PFSK-1 (cell line): ENCODE results near the gene SEMA4D.

Source experiments
- FOXP2 ChIP-seq: optimal IDR thresholded peaks from 2 replicates; pipeline ENCODE3; 2011; ENCODE audit warnings: borderline replicate concordance, control low read depth, inconsistent platforms; ENCODE audit not compliant: insufficient read depth; ENCODE audit errors: extremely low read length, extremely low read depth
- POLR2AphosphoS5 ChIP-seq: IDR thresholded peaks from 2 replicates; pipeline ENCODE4 v1.6.1; 2012; ENCODE audit warnings: low read depth, mild to moderate bottlenecking, control low read depth, low read length, moderate library complexity
- REST ChIP-seq, 2 experiments: IDR thresholded peaks; 2 replicates each; pipeline versions ENCODE4 v1.6.1 to v1.8.0; 2011 to 2012; ENCODE audit warnings: low read depth in 2 of 2, low read length in 2 of 2, control low read depth in 1 of 2, inconsistent platforms in 1 of 2, mild to moderate bottlenecking in 1 of 2, moderate library complexity in 1 of 2; ENCODE audit not compliant: insufficient read depth in 1 of 2
- SIN3A ChIP-seq: IDR thresholded peaks from 2 replicates; pipeline ENCODE4 v1.6.1; 2012; ENCODE audit warnings: mild to moderate bottlenecking, low read length, moderate library complexity, borderline replicate concordance; ENCODE audit not compliant: insufficient read depth
- TAF1 ChIP-seq: IDR thresholded peaks from 2 replicates; pipeline ENCODE4 v1.6.1; 2012; ENCODE audit warnings: low read length, control low read depth, borderline replicate concordance; ENCODE audit not compliant: insufficient read depth

Gene SEMA4D

GRCh38 chr9:89372230-89372816, 125.6 kb downstream of the SEMA4D start:
- TF ChIP-seq FOXP2 (no peak), SIN3A (no peak), POLR2AphosphoS5 (no peak), TAF1 (no peak), REST (IDR thresholded peaks at IDR 0.05; ENCODE audit: insufficient read depth in 1 of 2, low read depth in 2 of 2, low read length in 2 of 2) (no peak)

GRCh38 chr9:89370593-89370992, 127.3 kb downstream of the SEMA4D start:
- TF ChIP-seq REST (IDR thresholded peaks at IDR 0.05; ENCODE audit: insufficient read depth in 1 of 2, low read depth in 2 of 2, low read length in 2 of 2), result no peak
- TF ChIP-seq TAF1, result no peak
- TF ChIP-seq FOXP2, result no peak
- no peak for TF ChIP-seq SIN3A
- no peak for TF ChIP-seq POLR2AphosphoS5

GRCh38 chr9:89368978-89369377, 128.9 kb downstream of the SEMA4D start:
- TF ChIP-seq REST (IDR thresholded peaks at IDR 0.05; ENCODE audit: insufficient read depth in 1 of 2, low read depth in 2 of 2, low read length in 2 of 2), result no peak
- TF ChIP-seq FOXP2, result no peak
- no peak for TF ChIP-seq POLR2AphosphoS5
- no peak for TF ChIP-seq TAF1

GRCh38 chr9:89368550-89368949, 129.4 kb downstream of the SEMA4D start:
- TF ChIP-seq FOXP2, result no peak
- no peak for TF ChIP-seq SIN3A
- no peak for TF ChIP-seq POLR2AphosphoS5
- no peak for TF ChIP-seq TAF1
- TF ChIP-seq REST (IDR thresholded peaks at IDR 0.05; ENCODE audit: insufficient read depth in 1 of 2, low read depth in 2 of 2, low read length in 2 of 2), result no peak
